Fibroblast of mammary gland (primary cell): ENCODE data around the gene NES.

Experiments
- DNase-seq: peaks from one replicate; pipeline ENCODE4 v3.0.0-alpha.2; 2010; ENCODE audit warnings: low read depth
- H3K4me3 ChIP-seq: 2 replicates; pipeline ENCODE4 v1.5.1; 2011; ENCODE audit warnings: low read depth, mild to moderate bottlenecking, low read length, moderate library complexity; ENCODE audit not compliant: control insufficient read depth
- TF ChIP-seq, protein P1 (sequence below): conservative IDR thresholded peaks from 2 replicates; pipeline ENCODE4 v1.5.1; 2011; ENCODE audit warnings: low read depth, low read length, inconsistent platforms; ENCODE audit not compliant: control insufficient read depth, insufficient read depth

The NES gene

DNA sequence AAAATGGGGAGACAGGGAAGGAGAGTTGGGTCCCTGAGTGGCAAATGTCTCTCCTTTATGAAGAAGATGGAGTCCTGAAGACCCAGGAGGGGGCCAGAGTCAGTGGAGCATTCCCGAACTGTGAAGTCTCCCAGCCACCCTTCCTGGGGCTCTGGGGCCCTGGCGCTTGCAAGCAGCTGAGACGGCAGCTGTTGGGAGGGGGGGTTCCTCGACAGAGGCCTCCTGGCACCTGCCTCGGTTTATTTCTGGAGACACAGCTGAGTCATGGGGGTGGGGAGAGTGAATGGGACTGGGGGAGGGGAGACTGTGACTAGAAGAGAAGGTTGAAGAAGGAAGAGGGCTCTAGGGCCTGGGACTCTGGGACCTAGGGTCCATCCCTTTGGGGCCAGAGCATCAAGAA, 14.0 kb downstream of the NES start:
- DNase-seq = peak; percentile 36
- no peak overlapping the region for H3K4me3 ChIP-seq
- TF ChIP-seq, protein P1, sequence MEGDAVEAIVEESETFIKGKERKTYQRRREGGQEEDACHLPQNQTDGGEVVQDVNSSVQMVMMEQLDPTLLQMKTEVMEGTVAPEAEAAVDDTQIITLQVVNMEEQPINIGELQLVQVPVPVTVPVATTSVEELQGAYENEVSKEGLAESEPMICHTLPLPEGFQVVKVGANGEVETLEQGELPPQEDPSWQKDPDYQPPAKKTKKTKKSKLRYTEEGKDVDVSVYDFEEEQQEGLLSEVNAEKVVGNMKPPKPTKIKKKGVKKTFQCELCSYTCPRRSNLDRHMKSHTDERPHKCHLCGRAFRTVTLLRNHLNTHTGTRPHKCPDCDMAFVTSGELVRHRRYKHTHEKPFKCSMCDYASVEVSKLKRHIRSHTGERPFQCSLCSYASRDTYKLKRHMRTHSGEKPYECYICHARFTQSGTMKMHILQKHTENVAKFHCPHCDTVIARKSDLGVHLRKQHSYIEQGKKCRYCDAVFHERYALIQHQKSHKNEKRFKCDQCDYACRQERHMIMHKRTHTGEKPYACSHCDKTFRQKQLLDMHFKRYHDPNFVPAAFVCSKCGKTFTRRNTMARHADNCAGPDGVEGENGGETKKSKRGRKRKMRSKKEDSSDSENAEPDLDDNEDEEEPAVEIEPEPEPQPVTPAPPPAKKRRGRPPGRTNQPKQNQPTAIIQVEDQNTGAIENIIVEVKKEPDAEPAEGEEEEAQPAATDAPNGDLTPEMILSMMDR = no peak

DNA sequence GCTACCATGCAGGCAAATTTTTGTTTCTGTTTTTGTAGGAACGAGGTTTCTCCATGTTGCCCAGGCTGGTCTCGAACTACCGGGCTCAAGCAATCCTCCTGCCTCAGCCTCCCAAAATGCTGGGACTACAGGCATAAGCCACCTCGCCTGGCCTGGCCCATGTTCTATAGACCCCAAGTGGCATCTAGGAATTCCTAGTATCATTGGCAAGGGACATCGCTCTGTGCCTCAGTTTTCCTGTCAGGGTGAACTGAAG, 14.5 kb downstream of the NES start:
- H3K4me3 ChIP-seq = no peak overlapping the region
- no peak for DNase-seq
- TF ChIP-seq, protein P1 = no peak

DNA sequence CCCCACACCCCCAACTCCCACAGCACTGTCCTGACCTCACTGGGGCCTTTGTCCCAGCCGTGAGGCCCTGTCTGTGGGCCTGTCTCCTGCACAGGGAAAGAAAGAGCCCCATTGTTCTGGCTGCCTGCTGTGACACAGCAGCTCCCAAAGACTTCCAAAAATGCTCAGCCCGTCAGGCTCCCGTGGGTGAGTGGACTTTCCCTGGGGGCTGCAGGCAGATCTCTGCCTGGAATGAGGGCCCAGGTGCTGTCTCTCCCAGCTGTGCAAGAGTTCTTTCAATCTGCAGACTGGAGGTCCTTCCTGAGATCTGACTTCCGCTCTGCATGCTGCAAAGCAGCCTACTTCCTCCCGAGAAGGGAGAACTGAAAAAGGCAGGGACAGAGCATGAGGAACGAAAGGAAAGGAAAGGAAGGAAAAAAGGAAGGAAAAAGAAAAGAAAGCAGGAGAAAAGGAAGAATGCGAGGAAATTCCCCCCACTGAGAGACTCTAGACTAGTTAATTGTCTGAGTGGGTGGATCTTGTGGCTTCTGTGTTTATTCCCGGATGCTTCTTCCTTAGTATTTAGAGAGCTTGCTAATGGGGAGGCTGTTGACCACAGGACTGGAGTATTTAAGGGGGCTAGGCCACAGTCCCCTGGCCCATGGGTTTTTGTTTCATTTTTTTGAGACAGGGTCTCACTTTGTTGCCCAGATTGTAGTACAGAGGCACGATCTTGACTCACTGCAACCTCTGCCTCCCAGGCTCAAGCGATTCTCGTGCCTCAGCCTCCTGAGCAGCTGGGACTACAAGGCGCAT, 15.0 kb downstream of the NES start:
- DNase-seq = peak; percentile 28
- H3K4me3 ChIP-seq = no peak overlapping the region
- TF ChIP-seq, protein P1 = no peak

DNA sequence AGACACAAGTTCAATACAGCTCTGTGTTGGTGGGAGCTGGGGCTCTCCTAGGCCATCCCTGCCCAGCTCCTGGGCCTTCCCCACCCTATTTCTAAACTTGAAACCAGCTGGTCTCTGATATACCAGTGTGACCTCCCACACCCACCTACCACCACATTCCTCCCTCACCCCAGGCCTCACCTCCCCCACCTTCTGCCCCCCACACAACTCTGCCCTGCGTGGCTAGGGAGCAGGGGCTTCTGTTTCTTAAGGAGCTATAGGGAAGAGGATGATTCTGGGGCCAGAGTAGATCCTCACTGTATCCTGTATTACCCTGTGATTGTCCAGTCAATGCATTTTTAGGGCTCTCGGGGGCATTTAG, 16.5 kb downstream of the NES start:
- no peak for DNase-seq
- H3K4me3 ChIP-seq = no peak overlapping the region

DNA sequence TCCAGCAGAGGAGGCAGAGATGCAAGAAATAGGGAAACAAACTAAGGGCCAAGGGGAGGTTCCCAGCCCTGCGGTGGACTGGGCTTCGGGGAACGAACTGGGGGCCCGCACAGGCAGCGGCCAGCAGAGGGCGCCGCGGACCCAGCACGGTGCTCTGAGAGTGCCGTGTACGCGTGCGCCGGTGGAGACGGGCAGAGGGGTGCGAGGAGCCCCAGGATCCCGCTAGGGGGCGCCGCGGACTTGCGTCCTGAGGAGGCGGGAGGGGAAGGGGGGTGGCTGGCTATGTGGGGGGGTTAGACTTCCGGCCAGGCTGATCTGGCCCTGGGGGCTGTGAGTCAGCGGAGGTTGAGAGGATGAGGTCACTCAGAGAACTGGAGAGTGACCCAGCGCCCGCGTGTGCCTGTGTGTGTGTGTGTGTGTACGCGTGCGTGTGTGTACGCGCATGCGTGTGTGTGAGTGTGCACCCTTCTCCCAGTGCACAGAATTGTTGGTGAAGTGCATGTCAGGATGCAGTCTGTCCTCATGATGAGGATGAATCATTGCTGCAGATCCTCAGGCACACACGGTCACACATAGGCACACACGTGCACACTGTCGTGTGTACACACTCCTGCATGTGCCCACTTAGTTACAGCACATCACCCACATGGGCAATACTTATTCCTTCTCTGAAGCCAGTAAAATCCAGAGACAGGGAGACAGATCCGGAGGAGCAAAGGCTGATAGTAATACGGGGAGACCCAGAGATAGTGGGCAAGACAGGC, 17.0 kb downstream of the NES start:
- DNase-seq = peak; percentile 98
- H3K4me3 ChIP-seq = no peak overlapping the region
- TF ChIP-seq, protein P1 = peak; percentile 74

More for the DNA sequence above, 16.5 kb downstream of the NES start:
- TF ChIP-seq, protein P1 = no peak

DNA sequence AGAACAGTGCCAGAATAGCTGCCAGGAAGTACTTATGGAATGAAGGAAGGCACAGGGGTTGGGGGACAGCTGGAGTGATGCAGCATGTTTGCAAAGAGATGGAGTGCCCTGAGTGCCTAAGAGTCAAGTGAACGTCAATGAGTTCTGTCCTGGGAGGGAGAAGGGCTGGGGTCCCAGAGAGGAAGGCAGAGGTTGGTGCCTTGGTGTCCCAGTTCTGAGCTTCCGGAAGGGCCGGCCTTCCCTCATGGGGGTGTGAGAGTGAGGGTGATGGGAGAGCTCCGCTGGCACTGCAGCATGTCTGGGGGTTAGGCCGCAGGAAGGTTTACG, 17.6 kb downstream of the NES start:
- no peak overlapping the region for H3K4me3 ChIP-seq
- TF ChIP-seq, protein P1 = no peak
- DNase-seq = no peak
